GM21717 (cell line): ENCODE data around the gene PNLIPRP1.

ENCODE experiments used
- ATAC-seq: cut with Tn5 transposase; IDR thresholded peaks from one replicate; pipeline ENCODE4 v1.9.1; 2021; ENCODE audit warnings: mild to moderate bottlenecking, moderate library complexity; ENCODE audit not compliant: unreplicated experiment

Gene PNLIPRP1

DNA sequence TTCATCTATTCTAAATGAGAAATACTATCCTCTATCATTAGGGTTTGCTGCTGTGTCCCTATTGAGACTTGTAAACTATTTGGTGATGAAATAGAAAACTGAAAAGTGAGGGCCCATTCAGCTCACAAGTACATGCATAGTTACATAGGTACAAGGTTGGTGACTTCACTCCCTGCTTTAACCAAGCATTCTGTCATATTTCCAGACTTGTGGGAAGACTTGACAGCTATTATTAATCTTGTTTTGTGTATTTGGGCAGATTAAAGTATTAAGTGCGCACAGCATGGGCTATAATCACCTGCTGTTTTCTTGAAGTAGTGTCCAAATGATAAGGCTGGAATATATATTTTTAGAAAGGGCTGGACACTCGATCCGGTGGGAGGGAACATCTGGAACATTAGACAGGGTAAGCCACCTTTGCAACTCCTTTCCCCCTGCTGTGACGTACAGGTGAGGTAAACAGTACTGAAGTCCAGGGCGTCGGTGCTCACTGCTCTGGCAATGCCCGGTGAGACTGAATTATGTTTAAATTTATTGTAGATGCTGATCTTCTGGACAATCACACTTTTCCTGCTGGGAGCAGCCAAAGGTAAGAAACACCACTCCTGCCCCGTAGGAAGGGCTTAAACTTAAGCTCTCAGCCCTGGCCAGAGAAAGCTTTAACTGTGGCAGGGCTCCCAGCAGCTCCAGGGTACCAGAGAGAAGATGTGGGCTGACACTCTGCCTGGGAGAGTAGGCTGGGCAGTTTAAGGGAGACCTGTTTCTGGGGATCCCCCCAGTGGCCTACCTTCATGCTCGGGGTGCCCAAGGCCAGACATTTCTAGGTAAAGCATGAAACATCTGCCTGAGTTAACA is at the start of gene PNLIPRP1:
PNLIPRP1 (plus strand) TSS at position 370 of the 855 bp plus-strand sequence; CDS start at position 541, 171 bp downstream.
- no peak for ATAC-seq

DNA sequence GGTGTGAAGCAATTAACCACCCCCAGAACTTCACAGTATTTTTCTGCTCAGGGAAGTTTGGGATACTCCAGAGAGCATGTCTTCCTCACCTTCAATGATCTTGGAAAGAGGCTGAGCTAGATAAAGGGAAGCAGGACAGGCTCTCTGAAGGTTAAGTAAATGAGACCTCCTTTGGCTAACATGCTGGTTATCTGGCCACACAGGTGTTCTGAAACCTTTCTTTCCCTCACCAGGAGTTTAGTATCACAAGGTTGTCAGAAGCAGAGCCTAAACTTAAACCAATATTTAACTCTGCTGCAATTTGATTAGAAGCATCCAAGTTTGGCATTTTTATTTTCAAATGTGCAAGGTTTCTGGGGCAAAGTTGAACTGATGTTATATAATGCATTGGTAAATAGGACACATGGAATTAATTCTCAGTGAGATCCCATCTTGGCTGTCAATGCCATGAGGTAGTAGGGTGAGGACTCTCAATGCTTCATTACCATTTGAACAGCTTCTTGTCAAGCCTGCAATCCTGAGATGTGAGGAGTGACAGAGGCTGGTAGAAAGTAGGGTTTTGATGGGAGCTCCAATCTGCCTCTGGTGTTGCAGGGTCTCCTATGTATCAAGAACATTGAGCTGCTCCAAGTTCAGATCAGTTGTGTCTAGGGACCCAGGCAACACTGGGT is 48.6 kb upstream of the PNLIPRP1 start:
- ATAC-seq, result no peak

DNA sequence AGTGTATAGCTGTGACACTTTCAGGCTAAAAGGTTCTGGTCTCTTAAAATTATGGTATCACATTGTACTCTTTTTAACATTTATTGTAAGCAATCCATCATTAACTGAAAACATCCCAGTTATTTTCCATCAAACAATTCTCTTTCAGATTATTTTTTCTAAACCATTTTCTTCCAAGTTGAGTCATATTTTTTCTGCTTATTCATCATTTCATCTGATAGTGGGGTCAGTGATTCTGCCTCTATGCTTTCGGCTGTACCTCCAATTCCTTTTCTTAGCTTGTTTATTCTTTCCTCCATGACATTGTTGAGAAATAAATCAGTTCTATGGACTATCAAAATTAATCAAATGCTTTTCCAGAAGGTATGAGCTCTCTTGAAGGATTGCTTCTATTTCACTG is 45.6 kb upstream of the PNLIPRP1 start:
- ATAC-seq, result no peak

DNA sequence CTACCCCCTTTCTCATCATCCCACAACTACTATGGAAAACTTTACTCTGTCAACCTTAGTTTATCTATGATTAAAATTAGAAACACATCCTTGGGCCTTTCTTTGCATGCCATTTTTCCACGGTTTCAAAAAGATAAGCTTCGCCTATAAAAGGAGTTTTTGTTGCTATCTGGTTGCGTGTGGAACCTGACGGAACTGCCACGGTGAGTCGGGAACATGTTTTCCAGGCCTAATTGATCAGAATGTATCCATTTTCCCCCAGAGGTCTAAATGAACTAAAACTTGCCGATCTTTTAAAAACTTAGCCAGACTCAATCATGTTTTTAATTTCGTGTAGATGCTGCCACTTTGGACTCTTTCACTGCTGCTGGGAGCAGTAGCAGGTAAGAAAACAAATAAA is 45.0 kb upstream of the PNLIPRP1 start, which contains the start of gene PNLIP:
PNLIP (plus strand) TSS at position 176 of the 400 bp plus-strand sequence; CDS start at position 338, 162 bp downstream.
- ATAC-seq, result no peak

DNA sequence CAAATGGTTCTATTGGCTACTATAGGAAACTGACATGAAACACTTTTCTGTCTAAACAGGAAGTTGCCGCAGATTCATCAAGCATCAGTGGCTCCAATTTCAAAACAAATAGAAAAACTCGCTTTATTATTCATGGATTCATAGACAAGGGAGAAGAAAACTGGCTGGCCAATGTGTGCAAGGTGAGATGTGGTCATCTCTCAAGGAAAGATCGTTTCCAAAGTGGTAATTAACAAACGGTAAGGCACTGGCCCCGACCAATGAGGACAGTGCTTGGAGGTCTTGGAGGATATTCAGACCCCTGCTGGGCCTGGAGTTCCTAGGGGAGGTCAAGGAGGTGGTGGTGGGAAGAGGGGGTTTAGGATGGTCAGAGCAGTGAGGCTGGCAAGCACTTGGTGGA is 42.5 kb upstream of the PNLIPRP1 start:
- no peak for ATAC-seq

DNA sequence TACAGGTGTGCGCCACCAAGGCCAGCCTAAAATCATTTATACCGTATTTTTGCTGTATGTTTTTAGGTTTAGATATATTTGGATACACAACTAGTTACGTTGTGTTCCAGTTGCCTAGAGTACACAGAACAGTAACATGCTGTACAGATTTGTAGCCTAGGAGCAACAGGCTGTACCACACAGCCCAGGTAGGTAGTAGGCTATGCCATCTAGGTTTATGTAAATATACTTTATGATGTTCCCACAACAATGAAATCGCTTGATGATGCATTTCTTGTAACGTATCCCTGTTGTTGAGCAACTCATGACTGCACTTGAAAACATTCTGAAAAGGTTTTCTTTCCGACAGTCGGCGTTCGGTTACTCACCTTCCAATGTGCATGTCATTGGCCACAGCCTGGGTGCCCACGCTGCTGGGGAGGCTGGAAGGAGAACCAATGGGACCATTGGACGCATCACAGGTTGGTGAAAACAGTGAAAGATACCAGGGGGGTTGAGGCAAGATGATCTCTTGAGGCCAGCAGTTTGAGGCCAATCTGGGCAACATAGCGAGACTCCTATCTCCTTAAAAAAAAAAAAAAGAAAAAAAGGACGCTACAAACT is 37.3 kb upstream of the PNLIPRP1 start:
- ATAC-seq, result no peak

DNA sequence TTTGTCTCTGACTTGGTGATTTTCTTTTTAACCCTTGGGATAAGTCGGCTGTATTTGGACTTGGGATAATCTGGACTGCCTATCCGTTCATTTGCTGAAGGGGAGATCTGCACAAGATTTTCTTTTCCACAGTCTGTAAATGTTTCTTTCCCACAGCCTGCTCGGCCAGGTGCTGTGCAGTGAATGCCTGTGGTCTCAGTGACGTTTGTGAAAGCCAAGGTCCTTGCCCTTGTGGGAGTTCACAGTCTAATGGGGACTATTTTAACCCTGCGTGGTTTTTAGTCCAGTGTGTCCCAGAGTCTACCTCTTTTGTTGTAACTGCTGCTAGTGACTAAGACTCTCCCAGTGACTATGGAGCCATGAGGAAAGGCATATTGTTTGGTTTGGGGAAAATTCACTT is 36.1 kb upstream of the PNLIPRP1 start:
- ATAC-seq, result no peak

DNA sequence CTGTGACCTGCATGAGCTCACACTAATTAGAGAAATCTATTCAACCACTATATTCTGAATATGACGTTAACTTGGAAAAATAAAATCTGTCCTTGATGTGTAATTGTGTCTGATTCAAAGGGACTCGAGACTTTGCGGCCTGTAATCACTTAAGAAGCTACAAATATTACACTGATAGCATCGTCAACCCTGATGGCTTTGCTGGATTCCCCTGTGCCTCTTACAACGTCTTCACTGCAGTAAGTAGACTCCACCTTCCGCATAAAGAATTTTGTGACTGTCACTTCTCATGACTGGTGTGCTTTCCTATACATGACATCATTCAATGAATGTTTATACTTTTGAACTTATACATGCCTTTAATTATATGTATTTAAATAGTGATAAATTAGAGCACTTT is 34.9 kb upstream of the PNLIPRP1 start:
- ATAC-seq, result no peak

DNA sequence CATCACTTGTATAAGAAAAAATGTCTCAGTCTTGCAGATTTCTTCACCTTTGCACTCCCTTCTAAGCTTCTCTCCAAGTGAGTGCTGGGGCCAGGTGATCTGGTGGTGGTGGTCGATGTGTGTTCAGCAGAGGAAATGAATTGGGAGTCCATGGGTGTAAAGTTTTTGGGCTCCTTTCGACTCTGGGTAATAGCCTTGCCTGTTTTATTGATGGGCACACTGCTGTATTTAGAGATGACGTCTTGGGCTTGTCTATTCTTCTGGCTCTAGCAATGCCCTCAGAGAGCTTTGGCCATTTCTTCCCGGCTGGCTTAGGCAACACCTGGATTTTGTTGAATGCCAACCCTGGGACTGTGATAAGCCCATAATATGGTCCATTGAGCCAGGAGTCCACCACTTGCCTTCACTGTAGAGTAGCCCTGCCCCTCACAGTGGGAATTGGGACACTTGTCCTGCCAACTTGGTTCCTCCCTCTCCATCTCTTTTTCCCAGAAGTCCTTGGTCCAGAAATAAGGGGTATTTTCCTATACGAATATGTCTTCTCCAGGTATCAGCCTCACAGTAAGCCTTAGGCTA is 33.4 kb upstream of the PNLIPRP1 start:
- no peak for ATAC-seq

DNA sequence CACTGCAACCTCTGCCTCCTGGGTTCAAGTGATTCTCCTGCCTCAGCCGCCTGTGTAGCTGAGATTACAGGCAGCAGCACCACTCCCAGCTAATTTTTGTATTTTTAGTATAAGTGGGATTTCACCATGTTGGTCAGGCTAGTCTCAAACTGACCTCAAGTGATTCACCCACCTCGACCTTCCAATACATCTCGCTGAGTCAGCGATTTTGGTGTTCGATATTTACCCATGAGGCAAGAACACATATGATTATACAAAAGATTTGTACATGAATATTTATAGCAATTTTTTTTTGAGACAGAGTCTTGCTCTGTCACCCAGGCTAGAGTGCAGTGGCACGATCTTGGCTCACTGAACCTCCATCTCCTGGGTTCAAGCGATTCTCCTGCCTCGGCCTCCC is 25.2 kb upstream of the PNLIPRP1 start:
- ATAC-seq, result no peak

DNA sequence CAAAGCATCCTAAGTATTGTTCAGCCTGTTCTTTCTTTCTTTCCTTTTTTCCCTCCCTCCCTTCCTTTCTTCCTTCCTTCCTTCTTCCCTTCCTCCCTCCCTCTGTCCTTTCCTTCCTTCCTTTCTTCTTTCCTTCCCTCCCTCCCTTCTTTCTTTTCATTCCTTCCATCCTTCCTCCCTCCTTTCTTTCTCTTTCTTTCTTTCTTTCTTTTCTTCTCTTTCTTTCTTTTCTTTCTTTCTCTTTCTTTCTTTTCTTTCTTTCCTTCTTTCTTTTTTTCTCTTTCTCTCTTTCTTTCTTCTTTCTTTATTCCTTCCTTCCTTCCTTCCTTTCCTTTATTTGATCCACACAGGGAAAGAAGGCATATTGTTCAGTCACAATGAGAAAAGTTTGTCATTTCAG is 23.8 kb upstream of the PNLIPRP1 start:
- no peak for ATAC-seq

DNA sequence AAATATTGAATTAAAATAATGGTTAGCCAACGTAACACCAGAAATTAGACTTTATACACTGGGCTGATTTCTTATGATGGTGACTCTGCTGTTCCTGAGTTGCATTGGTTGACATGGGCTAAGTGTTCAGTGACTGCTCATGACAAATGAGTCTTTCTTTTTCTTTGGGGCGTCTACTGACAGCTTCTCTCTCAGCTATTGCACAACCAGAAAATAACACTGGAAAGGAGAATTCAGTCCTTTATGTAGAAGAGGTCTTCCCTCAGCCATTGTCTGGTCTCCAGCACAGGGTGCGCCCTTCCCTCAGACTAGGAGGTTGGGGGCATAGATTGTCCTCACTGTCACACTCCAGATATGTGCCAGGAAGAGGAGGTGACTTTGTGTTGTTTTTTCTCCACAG is 23.4 kb upstream of the PNLIPRP1 start:
- ATAC-seq, result no peak

DNA sequence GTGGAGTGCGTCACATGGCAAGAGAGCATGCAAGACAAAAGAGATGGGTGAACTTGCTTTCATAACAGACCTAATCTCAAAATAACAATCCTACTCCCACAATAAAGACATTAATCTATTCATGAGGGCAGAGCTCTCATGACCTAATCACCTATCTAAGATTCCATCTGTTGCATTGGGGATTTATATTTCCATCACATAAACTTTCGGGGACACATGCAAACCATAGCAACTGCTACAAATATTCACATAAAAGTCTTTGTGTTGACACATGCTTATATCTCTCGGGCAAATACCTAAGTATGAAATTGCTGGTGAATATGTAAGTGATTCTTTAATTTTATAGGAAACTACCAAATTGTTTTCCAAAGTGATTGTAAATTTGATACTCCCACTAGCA is 16.0 kb upstream of the PNLIPRP1 start:
- ATAC-seq, result no peak

DNA sequence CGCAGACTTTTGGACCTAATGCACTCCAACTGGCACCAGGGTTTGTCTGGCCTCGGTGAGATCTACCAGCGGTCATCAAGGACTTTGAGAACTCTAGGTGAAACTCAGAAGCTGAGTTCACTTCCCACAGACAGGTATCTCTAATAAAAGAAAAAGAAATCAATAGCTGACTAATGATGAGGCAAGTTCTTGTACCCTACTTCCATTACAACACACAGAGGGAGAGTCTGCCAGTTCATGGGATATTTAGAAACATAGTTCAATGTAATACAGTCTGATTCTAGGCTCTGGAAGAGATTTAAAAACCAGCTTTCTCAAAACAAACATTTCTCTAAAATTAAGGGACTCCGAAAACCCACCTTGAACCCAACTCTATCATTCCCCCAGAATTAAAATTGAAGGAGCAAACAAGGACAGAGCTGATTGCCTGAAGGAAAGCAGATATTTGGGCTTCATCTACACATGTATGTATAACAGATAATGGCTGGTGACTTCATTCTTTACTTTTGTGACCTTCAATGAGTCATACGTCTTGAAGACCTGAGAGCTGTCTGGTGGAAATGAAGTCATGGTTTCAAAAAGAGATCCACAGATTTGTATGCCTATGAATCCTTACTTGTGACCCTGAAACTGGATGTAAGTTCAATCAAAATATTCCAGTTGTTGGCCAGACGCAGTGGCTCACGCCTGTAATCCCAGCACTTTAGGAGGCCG is 2.7 kb upstream of the PNLIPRP1 start:
- ATAC-seq, result no peak

DNA sequence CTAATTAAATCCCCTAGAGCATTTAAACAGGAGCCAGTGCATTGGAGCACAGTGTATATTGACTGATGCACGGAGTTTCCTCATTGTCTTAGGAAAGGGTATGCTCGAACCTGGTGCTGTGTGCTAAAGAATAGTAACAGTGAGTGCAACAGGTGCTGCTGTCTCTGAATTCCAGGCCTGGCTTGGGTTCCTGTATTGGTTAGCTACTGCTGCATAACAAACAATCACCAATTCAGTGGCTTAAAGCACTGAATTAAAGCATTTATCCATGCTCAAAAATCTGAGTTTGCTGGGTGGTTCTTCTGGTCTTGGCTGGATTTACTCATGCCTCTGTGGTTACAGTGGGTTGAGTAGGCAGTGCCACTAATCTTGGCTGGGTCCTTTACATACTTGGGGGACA is 1.8 kb upstream of the PNLIPRP1 start:
- no peak for ATAC-seq

DNA sequence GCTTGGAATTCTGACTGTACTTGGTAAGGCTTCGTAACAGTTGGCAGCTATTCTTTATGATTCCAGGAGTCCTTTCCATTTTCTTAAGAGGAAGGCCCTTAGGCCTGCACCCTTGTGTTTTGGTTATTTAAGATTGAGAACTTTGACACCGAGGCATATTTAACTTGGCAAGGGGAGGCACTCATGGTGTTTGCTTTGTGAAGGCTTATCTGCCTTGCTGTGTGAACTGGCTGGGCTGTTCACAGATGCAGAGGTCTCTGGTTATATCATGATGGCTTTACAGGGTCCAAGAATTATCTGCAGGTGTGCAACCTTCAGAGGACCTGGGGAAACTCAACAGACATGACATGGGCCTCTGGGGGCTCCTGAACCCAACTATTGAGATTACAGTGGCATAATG is 833 bp upstream of the PNLIPRP1 start:
- ATAC-seq, result no peak

DNA sequence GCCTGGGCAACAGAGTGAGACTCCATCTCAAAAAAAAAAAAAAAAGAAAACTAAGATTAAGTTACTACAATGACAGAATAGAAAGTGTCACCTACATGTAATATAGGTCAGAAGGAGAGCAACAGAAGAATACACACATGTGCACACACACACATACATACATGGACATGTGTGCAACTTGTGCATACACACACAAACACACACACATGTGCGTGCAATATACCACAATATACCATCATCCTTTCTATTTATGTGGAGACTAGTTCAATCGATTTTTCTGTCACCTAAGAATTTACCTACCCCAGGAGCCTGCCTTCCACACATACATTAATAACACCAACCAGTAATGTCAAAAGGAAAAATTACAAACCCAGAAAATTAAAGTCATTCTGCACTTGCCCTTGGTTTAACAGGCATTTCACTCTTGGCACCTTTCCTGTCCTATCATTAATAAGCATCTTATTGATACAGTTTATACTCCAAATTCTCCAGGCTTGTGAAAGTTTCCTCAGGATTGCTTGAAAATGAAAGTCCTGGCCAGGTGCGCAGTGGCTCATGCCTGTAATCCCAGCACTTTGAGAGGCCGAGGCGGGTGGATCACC is 2.5 kb downstream of the PNLIPRP1 start:
- no peak for ATAC-seq

DNA sequence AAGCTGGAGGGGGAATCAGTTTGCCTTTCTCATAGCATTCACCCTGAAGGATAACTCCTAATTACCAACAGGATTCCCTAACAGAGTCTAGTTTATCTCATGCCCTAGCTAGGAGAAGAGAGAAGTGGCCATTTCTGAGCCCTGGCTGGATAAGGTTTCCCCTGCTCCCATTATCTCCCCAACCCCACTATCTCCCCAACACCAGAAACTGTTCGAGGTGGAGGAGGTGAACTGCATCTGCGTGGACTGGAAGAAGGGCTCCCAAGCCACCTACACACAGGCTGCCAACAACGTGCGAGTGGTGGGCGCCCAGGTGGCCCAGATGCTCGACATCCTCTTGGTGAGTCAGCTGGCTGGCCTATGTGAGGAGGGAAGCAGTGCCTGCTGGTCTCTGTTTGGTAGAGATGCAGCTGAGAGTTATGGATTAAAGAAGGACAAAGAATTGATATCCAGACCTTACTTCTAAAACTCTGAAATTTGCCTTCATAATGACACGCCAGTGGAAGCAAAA is 3.8 kb downstream of the PNLIPRP1 start:
- ATAC-seq, result no peak

DNA sequence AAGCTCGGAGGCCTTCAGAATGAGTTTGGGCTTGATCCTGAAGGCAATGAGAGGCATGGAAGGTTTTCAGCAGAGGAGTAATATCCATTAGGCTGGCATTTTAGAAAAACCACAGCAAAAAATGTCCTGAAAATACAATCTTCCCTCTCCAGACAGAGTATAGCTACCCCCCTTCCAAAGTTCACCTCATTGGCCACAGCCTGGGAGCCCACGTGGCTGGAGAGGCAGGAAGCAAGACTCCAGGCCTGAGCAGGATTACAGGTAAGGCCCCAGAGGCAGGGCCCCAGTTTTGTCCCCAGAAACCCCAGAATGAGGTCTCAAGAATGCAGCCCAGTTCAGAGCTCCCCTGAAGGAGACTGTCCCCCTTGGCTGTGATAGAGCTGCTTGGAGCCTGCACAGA is 5.3 kb downstream of the PNLIPRP1 start:
- ATAC-seq, result no peak

DNA sequence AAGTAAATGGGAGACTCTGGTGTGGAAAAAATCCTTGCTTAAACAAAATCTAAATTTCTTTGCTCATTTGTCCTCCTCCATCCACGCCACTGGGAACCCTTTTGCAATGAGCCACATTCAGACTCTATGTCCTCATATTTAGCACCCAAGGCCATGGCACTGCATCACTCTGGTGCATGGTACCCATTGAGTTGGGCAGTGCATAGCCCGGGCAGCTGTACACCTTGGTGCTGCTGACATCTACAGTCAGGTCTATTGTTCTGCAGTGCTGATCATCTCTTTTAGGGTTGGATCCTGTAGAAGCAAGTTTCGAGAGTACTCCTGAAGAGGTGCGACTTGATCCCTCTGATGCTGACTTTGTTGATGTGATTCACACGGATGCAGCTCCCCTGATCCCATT is 6.8 kb downstream of the PNLIPRP1 start:
- ATAC-seq, result no peak
